Cortex of kidney (tissue), 1 donor: ENCODE data around the gene NOP14.

Experiments used
- DNase-seq: peaks from one replicate; lab custom pipeline; 2025; lab: John Stamatoyannopoulos, UW

The NOP14 gene

DNA sequence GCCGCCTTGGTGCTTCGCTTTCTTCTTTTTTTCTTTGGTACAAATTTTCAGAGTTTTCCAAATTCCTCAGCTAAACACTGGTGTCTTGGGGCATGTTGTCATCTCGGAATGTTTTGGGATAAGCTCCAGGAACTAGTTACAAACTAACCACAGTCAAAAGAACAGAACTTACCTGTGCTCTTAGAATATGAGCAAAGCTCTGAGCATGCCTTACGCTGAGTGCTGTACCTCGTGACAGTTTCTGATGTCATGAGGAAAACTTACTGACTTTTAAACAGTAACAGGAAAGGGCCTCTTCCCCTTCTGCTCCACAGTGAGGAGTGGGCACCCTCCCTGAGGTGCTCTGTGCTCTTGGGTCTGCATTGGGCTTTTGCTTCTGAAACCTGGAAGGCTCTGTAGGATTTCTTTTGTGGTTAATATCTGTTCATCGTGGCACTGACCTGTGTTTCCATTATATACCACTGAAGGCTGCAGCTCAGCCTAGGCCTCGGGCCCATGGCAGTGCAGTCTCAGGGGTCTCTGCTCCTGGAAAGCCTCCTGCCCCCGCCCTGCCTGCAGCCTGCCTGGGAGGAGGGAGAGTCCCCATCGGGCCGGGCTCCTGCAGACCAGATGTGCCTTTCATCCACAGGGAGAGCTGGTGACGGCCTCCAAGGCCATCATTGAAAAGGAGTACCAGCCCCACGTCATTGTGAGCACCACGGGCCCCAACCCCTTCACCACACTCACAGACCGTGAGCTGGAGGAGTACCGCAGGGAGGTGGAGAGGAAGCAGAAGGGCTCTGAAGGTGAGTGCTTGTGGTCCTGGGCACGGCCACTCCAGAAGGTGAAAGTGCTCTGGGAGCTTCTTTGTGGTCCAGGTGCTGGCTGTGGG is 48.7 kb downstream of the NOP14 start:
- DNase-seq, result no peak

DNA sequence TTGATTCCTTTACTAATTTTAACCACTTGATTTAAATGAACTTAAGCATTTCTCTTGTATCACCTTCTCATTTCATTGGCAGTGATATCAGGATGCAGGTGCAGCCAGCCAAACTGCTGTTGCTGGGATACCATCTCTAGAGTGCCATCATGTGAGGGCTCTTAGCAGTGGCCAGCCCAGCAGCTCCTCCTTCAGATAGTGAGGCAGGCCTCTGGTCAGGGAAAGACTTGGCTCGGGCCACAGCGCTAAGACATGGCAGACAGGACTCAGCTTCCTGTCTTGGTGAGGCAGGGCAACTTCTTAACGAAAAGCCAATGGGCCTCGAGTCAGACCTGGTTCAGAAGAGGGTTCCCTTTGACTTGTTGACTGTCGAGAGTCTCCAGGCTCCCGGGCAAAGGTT is 50.0 kb downstream of the NOP14 start:
- DNase-seq, result no peak

DNA sequence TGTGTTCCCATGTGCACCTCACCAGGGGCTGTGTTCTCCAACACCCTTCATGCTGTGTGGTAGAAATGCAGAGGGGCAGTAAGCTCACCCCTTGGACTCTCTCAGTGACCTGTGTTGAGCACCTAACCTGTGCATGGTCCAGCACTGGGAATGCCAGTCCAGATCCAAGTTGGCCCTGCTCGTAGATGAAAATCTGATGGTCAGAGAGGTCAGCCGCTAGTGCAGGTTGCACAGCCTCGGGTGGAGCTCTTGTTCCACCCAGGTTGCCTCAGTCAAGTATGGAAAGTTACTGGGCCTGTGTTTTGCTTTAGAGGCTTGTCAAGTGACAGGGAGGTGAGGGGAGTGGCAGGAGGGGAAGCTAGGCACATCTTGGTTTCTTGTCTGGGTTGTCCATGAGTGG is 51.3 kb downstream of the NOP14 start:
- DNase-seq, result no peak

DNA sequence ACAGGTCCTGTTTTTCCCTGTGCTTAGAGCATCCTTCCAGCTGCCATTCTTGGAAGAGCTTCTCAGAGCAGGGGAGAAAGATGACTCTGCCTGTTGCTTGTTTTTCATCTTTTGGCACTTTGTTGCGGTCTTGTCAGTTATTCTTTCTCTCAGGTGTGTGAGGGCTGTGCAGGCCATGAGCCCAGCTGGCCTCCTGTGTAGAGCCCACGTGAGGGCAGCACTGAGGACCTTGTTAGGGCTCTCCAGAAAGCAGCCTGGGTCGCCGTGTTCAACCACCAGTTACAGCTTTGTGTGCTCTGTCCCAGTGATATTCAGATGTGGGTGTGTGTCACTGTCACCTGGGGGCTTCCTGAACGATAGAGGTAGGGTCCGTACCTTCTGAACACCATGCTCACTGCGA is 52.8 kb downstream of the NOP14 start:
- no peak for DNase-seq

DNA sequence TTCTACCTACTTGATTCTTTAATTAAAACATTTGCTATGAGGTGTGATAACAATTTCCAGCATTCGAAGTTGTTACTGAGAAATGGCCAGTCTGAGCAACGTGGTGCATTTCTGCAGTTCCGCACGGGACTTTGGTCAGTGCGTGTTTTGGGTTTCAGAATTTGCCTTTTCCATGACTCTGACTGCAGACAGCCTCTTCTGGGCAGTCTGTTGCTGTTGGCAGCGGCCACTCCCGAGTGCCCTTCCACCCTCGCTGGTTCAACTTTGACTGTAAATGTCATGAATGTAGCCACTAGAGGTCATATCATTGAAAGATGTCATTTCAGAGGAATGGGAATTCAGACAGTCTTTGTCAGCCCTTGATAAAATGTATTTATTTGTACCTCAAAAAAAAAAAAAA is 53.6 kb downstream of the NOP14 start:
- no peak for DNase-seq

DNA sequence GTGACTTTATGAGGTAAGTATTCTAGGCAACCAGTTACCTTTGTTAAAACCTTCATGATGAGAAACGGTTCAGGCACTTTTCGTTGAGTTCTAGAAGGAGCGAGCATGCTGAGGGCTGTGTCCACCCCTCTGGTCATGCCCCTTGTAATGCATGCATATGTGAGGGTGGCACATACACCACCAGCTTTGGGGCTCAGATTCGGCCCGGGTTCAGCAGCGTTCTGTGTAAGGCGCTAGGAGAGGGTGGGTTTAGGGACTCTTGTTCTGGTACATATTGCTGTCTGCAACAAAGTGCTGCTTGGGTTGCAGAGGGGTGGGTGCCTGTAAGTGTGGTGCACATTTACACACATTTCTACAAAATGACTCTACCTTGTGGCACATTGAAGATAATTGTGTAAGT is 54.5 kb downstream of the NOP14 start:
- DNase-seq, result no peak

DNA sequence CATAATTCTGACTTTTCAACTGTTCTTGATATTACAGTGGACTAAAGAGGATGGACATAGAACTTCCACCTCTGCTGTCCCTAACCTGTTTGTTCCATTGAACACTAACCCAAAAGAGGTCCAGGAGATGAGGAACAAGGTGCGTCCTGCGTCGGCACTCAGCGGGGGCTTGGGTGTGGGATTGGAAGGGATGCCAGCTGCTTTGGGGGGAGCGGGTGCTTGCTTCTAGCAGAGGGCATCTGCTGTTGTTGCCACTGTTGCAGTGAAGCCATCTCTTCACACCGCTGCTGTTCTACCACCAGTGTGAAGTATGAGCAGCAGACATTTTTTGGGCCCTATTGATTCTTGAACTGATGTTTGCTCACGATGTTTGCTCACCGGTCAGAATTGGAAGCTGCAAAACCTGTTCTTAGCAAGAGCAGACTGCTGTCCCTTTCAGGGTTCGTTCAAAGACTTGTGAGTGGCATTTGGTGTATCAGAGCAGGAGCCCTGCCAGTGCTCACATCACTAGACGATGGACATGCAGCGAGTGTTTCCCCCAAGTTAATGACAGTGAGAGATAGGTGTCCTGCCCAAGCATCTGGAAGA is 55.4 kb downstream of the NOP14 start:
- DNase-seq, result no peak

DNA sequence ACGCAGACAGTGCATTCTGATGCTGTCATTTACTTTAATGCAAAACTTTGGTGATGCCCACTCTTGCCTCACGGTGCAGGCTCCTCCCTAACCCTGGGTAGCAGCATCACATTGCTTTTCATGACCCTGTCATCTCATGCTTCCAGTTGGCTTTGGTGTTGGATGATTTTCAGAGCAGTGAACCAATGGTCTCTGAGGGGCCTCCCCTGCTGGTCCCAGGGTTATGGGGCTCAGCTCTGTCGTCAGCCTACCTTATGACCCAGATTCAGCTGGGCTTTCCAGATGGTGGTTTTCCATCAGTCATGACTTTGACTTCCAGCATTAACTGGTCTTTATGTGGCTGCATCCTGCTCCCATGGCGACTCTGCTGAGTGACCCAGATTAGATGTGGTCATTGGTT is 56.0 kb downstream of the NOP14 start:
- no peak for DNase-seq

DNA sequence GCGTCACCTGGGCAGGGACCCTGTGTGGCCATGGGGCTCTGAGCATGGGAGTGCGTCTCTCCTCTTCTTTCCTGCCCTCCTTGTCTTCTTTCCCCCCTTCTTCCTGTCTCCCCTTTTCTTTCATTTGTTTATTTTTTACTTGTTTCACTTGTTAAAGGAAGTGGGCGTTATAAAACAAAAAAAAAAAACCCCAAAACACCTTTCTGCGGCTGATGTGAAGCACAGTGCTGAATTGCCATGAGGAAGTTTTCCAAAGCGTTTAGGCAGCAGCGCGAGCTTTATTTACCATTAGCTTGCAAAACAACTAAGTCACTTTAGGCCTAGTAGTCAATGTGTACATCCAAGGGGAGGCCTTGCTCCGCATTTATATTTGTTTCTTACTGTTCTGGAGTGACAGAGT is 57.0 kb downstream of the NOP14 start:
- DNase-seq, result no peak

DNA sequence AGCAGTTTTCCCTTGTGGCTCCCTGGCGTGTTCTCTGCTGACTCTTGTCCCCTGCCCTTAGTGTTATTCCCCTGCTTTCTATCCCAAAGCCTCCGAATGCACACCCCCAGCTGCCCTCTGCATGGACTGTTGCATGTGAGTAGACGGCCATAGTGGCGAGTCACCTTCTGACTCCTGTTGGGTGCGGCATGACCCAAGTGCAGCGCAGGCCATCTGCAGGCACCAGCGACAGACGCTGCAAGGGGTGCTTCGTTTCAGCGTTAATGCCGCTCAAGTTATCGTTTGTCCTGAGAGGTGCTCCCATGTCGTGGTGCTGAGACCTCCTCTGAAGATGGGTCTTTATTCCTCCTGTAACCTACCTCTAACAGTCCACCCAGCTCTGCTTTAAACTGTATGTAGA is 57.7 kb downstream of the NOP14 start:
- DNase-seq, result no peak

DNA sequence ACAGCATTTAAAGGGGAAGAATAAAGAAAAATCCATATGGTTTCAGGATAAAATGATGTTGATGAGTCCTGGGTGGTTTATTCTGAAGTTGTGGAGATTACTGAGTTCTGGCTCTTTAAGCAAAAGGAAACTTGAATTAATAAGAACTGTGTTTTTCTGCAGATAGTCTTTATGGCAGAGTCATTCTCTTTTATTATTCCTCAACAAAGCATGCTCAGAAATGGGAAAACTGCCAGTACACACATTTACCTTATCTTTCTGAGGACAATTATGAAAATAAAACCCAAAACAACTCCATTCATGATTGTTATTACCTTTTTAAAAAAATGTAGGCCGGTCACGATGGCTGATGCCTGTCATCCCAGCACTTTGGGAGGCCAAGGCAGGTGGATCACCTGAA is 61.1 kb downstream of the NOP14 start:
- DNase-seq, result no peak

DNA sequence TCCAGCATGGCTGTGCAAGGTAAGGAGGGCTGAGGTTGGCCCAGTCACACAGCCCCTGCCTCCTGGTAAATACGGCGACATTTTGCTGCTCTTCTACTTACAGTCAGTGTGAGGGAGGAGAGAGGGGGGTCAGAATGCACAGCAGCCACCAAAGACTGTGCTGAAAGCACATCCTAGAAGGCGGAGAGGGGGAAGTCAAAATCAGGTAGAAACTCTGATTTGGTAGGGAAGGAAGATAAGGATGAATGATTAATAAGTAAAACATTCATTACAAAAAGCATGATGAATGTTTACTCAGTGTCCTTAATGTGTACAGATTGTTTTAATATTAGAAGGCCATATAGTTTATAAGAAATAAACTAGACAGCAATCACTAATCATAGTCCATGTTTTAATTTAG is 62.0 kb downstream of the NOP14 start:
- DNase-seq, result no peak

DNA sequence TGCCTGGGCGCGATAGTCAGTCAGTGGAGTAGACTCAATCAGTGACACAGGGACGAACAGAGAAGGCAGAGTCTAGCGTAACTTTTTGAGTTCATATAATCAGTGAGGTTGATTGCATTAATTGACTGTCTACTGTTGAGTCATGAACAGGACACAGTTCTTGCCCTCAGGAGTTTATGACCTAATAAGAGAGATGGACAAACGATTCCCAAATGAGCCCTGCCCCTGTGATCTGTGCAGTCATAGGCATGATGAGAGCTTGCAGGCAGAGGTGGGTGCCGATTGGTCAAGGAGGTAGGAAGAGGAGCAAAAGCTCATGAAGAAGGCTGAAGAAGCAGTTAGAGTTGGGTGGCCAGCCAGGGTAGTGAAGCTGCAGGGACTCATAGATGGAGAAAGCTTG is 62.5 kb downstream of the NOP14 start:
- no peak for DNase-seq

DNA sequence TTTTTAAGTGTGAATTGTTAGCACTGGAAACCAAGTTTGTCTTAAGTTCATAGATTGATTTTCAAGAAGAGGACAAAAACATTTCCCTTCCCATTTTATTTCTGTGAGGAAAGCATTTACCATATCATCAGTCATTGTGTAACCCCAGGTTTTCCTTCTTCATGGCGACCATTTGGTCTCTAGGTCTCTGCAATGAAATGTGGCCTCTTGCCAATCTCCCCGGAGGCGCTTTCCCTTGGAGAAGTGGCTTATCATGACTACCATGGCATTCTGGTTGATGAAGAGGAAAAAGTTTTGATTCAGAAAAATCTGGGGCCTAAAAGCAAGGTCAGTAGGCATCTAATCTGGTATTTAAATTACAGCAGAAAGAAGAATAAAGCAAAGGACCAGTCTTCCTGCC is 65.2 kb downstream of the NOP14 start:
- DNase-seq, result no peak

DNA sequence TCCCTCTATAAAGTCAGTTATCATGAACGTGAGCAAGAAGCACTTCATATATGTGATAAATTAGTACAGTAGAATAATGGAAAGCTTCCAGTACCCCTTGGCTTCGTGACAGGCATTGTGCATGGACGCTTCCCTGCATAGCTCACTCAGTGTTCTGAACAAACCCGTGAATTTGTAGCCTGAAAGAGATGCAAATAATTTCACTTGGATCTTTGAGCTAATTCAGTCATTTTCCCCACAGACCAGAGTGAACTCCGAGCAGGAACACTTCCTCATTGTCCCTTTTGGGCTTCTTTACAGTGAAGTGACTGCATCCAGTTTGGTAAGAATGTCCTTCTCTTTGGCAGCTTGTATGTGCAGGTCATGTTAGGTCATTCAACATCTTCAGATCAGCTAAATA is 69.4 kb downstream of the NOP14 start:
- no peak for DNase-seq

DNA sequence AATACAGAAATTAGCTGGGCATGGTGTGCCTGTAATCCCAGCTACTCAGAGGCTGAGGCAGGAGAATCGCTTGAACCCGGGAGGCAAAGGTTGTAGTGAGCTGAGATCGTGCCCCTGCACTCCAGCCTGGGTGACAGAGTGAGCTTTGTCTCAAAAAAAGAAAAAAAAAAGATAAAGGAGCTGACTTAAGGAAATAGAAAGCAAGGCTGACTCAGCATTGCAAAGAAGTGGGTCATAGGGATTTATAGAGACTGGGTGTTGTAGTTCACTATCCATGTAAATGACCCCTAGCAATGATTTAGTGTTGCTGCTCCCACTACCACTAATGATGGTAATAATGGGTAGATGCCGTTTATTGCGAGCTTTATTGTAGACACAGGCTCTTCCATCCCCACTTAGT is 71.9 kb downstream of the NOP14 start:
- DNase-seq, result no peak

DNA sequence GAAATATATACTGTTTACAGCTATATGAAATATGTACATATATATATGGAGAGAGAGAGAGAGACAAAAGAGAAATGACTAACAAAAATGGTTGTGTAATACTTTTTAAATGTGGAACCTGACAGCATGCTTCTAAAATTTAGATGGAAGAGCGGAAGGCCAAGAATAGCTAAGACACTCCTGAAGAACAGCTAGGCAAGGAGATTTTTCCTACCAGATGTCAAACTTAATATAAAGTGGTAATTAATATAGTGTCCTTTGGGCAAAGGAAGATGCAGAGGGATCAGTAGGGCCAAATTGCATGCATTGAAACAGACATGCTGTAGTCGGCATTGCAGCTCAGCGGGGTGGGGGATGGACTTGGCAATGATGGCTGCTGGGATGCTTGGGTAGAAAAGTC is 74.3 kb downstream of the NOP14 start:
- DNase-seq, result no peak
